Measurements from ENCODE around the gene NKD1.

The NKD1 gene

DNA sequence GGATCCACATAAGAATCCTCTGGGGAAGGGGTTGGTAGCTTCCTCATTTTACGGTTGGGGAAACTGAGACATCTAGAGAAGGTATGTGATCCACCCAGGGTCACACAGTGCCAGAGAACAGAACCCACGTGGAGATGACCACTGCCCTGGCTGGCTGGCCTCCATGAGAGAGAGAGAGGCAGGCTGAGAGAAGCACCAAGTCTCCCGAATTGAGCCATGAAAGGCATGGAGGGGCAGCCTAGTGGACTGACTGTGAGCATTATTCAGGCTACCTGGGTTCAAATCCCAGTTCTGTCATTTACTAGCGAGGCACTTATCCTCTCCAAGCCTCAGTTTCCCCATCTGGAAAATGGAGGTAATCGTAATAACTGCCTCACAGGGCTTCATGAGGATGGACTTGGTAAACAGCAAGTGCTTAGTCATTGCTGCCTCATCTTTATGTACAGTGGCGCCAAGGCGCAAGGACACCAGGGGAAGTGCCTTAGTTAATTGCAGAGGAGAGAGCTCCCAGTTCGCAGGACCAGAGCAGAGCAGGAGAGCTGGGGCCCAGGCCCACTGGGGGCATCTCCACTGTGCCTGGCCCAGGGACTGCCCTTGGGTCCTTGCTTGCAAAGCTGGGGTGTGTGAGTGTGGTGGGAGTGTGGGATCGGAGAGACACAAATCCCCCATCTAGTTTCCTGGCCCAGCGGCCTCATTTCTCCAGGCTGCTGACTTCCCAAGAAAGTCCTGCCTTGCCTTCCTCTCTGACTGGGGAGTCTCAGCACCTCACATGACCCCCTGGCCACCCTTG is 71.7 kb downstream of the NKD1 start:
- Mint-ChIP-seq H3K36me3 (peaks cover 3% of the 10 kb centered on the region), H3K9me3 (ENCODE audit: low read depth) (no peaks in the 10 kb centered on the region), H3K4me1 (ENCODE audit: low read depth) (peaks cover 30% of the 10 kb centered on the region), H3K27me3 (no peaks in the 10 kb centered on the region), H3K4me3 (no peak overlapping the region), H3K27ac (no peak overlapping the region)

DNA sequence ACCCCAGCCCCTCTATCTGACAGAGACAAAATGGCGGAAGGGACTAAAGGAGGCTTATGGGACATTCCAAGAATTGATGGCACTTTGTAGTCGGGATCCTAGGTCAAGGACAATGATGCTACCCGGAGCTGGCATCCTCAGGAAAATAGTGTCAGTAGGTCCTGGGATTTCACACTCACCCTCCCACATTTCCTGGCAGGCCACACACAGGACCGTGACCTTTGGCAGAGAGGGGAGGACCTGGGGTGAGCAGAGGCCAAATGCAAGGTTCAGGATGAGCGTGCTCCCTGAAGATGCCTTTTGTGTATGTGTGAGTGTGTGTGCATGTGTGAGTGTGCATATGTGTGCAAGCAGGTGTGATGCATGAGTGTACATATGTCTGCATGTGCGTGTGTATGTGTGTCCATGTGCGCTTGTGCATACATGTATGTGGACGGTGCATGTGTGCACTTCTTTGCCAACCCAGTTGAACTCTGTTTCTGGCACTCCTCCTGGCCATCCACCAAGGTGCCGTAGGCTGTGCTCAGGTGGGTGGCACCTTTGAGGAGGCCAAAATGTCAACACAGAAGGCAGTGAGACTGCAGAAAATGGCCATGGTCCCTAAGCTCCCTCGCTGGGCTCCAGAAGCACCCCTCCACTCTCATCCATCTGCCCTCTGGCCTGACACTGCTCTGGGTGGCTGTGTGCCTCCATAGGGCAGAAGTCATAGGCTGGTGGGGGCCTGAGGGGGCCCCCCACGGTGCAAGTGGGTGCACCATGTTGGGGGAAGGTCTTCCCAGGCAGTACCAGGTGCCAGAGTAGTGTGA is 72.7 kb downstream of the NKD1 start:
- Mint-ChIP-seq H3K27ac (no peak overlapping the region), H3K4me1 (ENCODE audit: low read depth) (peaks cover 30% of the 10 kb centered on the region), H3K27me3 (no peaks in the 10 kb centered on the region), H3K4me3 (no peak overlapping the region), H3K9me3 (ENCODE audit: low read depth) (no peaks in the 10 kb centered on the region), H3K36me3 (peaks cover 3% of the 10 kb centered on the region)

DNA sequence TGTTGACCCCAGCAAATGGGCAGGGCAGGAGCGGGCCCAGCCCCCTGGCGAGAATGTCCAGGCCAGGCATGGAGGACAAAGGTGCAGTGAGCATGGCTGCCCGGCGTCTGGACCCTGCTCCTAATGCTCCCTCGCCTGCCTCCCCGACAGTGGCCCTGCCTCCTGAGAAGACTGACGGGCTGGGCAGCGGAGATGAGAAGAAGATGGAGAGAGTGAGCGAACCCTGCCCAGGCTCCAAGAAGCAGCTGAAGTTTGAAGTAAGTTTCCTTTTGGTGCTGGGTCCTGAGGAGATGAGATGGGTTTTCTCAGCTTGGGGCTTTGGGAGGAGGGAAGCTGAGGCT is 73.2 kb downstream of the NKD1 start:
- Mint-ChIP-seq H3K27ac (no peak overlapping the region), H3K4me3 (no peak overlapping the region), H3K27me3 (no peaks in the 10 kb centered on the region), H3K9me3 (ENCODE audit: low read depth) (no peaks in the 10 kb centered on the region), H3K4me1 (ENCODE audit: low read depth) (peaks cover 34% of the 10 kb centered on the region), H3K36me3 (peaks cover 3% of the 10 kb centered on the region)

DNA sequence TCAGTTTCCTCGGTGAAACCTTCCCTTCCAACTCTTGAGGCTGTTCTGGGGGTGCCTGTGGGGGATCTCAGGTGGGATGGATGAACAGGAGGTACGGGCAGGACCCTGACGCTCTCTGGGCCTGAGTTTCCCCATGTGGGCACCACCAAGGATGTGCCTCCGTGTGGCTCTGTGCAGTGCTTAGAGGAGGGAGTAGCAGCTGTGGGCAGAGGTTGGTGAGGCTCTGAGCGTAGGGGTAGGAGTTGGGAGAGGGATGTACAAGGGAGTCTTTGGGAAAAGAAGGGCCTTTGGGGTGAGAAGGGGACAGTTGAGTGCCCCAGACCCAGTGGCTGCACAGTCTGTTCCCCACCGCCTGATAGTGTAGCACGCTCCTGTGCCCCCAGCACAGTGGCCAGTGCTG is 73.8 kb downstream of the NKD1 start:
- H3K4me3 Mint-ChIP-seq: no peak overlapping the region
- H3K4me1 Mint-ChIP-seq (ENCODE audit: low read depth): peaks cover 38% of the 10 kb centered on the region
- H3K36me3 Mint-ChIP-seq: peaks cover 3% of the 10 kb centered on the region
- no peaks in the 10 kb centered on the region for H3K9me3 Mint-ChIP-seq (ENCODE audit: low read depth)
- no peak overlapping the region for H3K27ac Mint-ChIP-seq
- H3K27me3 Mint-ChIP-seq: no peaks in the 10 kb centered on the region

DNA sequence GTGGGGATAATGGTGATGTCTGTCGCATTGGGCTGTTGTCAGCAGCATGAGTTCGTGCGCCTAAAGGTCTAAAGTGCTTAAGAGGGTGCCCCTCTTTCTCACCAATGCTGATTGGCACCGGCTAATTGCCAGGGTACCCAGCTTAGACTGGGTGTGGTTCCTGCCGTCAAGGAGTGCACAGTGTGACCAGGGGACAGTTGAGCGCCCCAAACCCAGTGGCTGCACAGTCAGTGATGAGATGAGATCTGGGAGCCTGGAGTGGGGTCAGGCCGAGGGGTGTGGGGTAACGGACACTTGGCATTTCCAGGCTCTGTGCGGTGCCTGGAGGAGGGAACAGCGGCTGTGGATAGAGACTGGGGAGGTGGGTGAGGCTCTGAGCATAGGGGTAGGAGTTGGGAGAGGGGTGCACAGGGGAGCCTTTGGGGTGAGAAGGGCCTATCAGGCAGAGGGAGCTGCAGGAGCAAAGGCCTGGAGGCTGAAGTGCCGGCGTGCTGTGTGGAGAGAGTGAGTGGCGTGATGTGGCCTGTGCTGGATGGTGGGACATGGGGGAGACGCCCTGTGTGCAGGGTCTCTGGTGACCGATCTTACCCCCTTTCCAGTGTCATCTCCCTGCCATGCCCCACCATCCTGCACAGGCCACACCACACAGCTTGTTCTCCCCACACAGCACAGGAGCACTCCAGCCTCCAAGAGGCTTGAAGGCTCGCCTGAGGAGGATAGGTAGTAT is 74.6 kb downstream of the NKD1 start:
- Mint-ChIP-seq H3K4me3 (no peak overlapping the region), H3K4me1 (ENCODE audit: low read depth) (peaks cover 38% of the 10 kb centered on the region), H3K36me3 (peaks cover under 1% of the 10 kb centered on the region), H3K27me3 (no peaks in the 10 kb centered on the region), H3K27ac (no peak overlapping the region), H3K9me3 (ENCODE audit: low read depth) (no peaks in the 10 kb centered on the region)

DNA sequence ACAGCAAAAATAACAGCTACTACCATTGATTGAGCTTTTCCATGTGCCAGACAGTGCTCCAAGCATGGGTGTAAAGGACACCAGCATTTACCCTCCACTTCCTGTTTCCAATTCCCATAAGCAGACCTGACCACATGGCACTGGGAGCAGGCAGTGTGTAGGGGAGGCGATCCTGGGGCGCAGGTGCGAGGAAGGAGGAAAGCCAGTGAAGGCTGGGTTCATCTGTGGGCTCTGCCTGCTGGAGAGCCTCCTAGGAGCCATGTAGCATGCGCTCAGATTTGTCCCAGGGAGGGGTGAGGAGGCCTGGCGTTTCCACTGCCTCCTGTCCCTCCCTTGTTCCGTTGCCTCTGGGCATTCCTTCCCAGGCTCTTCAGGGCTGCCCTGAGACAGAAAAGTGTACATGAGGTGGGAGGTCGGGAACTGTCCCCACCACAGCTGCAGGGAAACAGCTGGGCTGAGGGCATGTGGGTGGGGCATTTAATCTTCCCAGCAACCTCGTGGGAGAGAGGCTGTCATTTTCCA is 76.3 kb downstream of the NKD1 start:
- H3K4me3 Mint-ChIP-seq: no peak overlapping the region
- no peak overlapping the region for H3K27ac Mint-ChIP-seq
- peaks cover 2% of the 10 kb centered on the region for H3K36me3 Mint-ChIP-seq
- no peaks in the 10 kb centered on the region for H3K27me3 Mint-ChIP-seq
- H3K9me3 Mint-ChIP-seq (ENCODE audit: low read depth): no peaks in the 10 kb centered on the region
- peaks cover 37% of the 10 kb centered on the region for H3K4me1 Mint-ChIP-seq (ENCODE audit: low read depth)

DNA sequence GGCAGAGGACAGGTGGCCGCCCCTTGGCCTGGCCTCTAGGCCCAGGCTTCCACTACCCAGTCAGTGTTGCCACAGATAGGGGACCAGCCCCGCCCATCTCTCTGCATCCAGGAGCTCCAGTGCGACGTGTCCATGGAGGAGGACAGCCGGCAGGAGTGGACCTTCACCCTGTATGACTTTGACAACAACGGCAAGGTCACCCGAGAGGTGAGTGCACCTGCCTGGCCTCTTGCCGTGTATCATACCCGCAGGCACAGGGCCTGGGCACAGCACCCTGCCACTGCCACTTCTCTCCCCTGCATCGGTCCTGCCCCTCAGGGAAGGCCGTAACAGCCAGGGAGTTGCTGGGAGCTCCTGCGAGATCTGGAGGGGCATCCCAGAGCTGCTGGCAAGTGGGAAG is 77.2 kb downstream of the NKD1 start:
- H3K36me3 Mint-ChIP-seq: peaks cover 2% of the 10 kb centered on the region
- no peaks in the 10 kb centered on the region for H3K9me3 Mint-ChIP-seq (ENCODE audit: low read depth)
- H3K27me3 Mint-ChIP-seq: no peaks in the 10 kb centered on the region
- H3K4me1 Mint-ChIP-seq (ENCODE audit: low read depth): peaks cover 37% of the 10 kb centered on the region
- no peak overlapping the region for H3K4me3 Mint-ChIP-seq
- no peak overlapping the region for H3K27ac Mint-ChIP-seq

DNA sequence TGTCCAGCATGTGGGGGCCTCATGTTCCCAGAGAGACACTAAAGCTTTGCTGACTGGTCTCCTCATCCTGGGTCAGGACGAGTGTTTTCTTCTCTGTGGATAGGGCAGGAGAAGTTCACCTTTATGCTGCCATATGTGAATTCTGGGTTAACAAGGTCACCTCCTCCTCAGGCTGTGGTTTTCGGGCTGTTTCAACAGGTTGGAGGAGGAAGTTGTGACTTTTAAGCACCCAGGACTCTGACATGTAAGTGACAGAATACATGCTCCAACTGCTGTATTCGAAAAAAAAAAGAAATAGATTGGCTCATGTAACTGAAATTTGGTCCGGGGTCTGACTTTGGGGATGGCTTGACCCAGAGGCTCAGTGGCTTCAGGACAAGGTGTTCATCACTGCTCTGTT is 78.7 kb downstream of the NKD1 start:
- Mint-ChIP-seq H3K36me3 (peaks cover 5% of the 10 kb centered on the region), H3K27ac (no peak overlapping the region), H3K4me3 (peak overlapping the region; percentile 28), H3K4me1 (ENCODE audit: low read depth) (peaks cover 37% of the 10 kb centered on the region), H3K9me3 (ENCODE audit: low read depth) (no peaks in the 10 kb centered on the region), H3K27me3 (no peaks in the 10 kb centered on the region)

DNA sequence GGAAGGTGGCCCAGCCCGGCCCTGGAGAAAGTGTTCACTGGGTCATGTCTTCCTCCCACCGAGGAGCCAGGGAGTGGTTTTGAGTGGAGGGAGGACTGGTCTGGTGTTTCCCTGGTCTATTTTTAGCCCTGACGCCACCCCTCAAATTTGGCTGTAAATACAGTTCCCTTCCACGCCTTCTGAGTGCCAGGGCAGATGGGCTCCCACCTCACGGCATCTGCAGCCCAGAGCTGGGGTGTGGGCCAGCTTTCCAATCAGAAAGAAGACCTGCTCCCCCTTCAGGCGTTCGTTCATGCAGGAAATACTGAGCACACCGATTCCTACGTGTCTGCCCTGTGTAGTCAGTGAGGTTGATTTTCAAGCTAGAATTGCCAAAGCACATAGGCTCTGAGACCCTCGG is 79.2 kb downstream of the NKD1 start:
- Mint-ChIP-seq H3K9me3 (ENCODE audit: low read depth) (no peaks in the 10 kb centered on the region), H3K27me3 (no peaks in the 10 kb centered on the region), H3K36me3 (peaks cover 5% of the 10 kb centered on the region), H3K4me3 (peak overlapping the region; percentile 66), H3K27ac (peak overlapping the region; percentile 75), H3K4me1 (ENCODE audit: low read depth) (peaks cover 37% of the 10 kb centered on the region)

DNA sequence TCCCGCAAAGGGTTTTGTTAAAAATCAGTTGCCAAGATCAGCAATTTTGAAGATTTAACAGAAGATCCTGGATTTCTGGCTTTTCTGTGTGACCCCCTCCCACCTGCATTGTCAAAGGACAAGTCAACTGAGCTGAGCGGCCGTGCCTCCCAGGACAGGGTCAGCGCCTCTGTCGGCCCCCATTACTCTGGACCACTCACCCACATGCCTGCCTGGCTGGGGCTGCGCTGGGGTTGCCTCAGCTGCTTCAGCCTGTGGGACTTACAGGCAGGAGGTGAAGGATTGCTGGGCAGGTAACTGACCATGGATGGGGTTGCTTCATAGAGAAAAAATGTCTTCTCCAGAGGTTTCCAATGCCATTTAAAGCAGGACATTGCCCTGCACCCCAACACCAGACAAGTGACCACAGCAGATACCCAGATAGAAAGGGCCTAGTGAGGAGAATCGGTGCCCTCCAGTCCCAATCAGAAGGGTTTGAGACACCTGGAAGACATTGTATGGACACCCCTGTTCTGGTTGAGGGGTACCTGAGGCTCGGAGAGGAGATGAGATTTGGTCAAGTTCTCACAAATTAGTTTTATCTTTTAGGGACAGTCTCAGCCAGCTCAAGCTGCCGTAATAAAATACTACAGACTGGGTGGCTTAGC is 80.1 kb downstream of the NKD1 start:
- peaks cover 30% of the 10 kb centered on the region for H3K4me1 Mint-ChIP-seq (ENCODE audit: low read depth)
- H3K4me3 Mint-ChIP-seq: no peak overlapping the region
- H3K27ac Mint-ChIP-seq: no peak overlapping the region
- H3K9me3 Mint-ChIP-seq (ENCODE audit: low read depth): no peaks in the 10 kb centered on the region
- no peaks in the 10 kb centered on the region for H3K27me3 Mint-ChIP-seq
- H3K36me3 Mint-ChIP-seq: peaks cover 5% of the 10 kb centered on the region

DNA sequence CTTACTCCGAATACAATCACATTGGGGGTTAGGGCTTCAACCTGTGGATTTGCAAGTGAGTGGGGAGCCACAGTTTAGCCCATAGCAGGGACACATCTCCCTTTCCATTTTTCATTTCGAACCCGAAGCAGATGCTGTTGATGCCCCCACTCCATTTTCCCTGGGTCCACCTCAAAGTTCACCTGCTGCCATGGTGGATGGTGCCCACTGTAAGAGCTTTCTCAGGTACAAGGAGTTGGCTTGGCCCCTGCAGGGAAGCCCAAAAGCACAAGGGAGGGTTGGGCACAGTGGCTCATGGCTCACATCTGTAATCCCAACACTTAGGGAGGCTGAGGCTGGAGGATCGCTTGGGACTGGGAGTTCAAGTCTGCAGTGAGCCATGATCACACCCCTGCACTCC is 81.1 kb downstream of the NKD1 start:
- H3K36me3 Mint-ChIP-seq: peaks cover 6% of the 10 kb centered on the region
- peaks cover 21% of the 10 kb centered on the region for H3K4me1 Mint-ChIP-seq (ENCODE audit: low read depth)
- no peak overlapping the region for H3K27ac Mint-ChIP-seq
- no peaks in the 10 kb centered on the region for H3K27me3 Mint-ChIP-seq
- H3K9me3 Mint-ChIP-seq (ENCODE audit: low read depth): no peaks in the 10 kb centered on the region
- no peak overlapping the region for H3K4me3 Mint-ChIP-seq

DNA sequence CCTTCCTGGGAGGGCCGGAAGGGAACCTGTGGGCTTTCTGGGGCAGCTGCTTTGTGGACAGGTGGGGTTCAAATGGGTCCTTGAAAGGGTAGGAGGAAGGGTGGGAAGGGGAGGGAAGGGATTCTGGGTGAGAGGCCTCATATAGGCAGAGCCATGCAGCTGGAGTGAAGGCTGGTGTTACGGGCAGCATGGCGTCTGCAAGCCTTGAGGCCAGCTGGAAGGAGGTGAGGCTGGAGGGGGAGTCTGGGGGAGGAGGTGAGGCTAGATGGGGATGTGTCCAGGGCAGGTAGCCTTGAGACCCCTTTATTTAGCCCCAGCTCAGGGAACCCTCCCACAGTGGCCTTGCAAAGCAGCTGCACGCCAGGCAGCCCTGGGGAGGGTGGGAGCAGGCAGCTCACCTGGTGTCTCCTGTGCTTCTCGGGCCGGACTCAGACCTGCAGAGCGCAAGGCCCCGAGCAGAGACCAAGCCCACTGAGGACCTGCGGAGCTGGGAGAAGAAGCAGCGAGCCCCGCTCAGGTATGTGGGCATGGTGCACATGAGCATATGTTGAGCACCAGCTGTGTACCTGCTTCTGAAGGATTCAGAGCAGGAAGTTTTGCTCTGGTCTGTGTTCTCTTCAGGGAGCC is 82.3 kb downstream of the NKD1 start:
- Mint-ChIP-seq H3K27me3 (no peaks in the 10 kb centered on the region), H3K4me1 (ENCODE audit: low read depth) (peaks cover 17% of the 10 kb centered on the region), H3K9me3 (ENCODE audit: low read depth) (no peaks in the 10 kb centered on the region), H3K27ac (no peak overlapping the region), H3K4me3 (no peak overlapping the region), H3K36me3 (peaks cover 7% of the 10 kb centered on the region)

DNA sequence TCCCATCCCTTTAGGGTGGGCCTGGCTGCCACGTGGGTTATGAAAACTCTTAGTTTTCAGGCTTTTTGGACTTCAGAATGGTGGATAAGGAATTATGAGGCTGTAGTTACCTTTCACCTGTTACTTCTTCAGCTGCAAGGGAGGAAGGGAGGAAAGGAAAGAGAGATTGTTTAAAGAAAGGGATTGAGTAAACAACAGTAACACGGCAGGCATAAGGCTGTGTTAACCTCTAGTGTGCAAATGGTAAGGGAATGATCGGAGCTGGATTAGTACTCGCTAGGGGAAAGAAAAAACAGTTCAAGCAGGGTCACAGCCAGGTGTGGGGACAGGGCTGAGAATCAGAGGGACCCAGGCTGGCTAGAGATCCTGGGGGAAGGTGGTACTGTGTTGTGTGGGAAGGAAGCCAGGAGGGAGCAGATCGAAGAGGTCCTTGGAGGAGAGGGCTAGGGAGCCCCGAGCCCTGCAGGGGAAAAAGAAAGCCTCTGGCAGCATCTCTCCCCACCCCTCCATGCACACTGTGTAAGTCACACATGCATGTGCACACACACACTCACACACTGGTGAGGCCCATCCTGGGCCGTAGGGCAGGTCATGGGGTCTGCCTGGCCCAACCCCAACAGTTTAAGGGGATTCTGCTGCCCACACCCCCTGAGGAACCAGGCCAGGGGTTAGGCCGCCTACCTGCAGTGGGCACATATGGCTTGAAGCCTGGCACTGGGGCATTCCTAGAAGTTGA is 83.2 kb downstream of the NKD1 start:
- no peak overlapping the region for H3K4me3 Mint-ChIP-seq
- no peaks in the 10 kb centered on the region for H3K27me3 Mint-ChIP-seq
- peaks cover 13% of the 10 kb centered on the region for H3K4me1 Mint-ChIP-seq (ENCODE audit: low read depth)
- H3K27ac Mint-ChIP-seq: no peak overlapping the region
- no peaks in the 10 kb centered on the region for H3K9me3 Mint-ChIP-seq (ENCODE audit: low read depth)
- peaks cover 7% of the 10 kb centered on the region for H3K36me3 Mint-ChIP-seq
